K562 (cell line): Measurements from ENCODE around the gene ST6GALNAC6. TPM values are rescaled to one million over a fixed set of nuclear protein-coding genes. Genes with fewer than 3 reads are reported as not detected.
A peak's percentile ranks its signal among the peaks of the same experiment; 100 is the strongest.

Experiments
- NRF1 ChIP-seq, 2 experiments: fragments of 450-650 bp; IDR thresholded peaks in 1 of 2; conservative IDR thresholded peaks in 1 of 2; 2 replicates each; pipeline ENCODE4 v1.6.1; 2014; ENCODE audit warnings: mild to moderate bottlenecking in 2 of 2
- polyA plus RNA-seq, 8 experiments: library from polyadenylated mRNA; depleted of rRNA in 4 of 8; stranded (reverse) in 5 of 8; unstranded in 3 of 8; fragments of >200 nt; fragmentation: Nextera tagmentation in 2 of 8; fragmentation: Illumina TruSeq in 1 of 8; extraction: Ambion mirVana in 2 of 8; extraction: Trizol in 1 of 8; gene quantifications; 2 replicates each; pipeline versions ENCODE4 v1.2.1 to v1.2.3, GENCODE V29; 2011 to 2014; ENCODE audit warnings: inconsistent platforms in 1 of 8, missing spikeins in 1 of 8
- total RNA-seq, 7 experiments: library from RNA; depleted of rRNA in 6 of 7; stranded (reverse); fragments of >200 nt in 6 of 7; fragmentation: Illumina TruSeq in 2 of 7; extraction: Trizol in 2 of 7; gene quantifications; 2 replicates each; pipeline versions ENCODE4 v1.2.1 to v1.2.3, GENCODE V29; 2011 to 2021; ENCODE audit warnings: low replicate concordance in 1 of 7
- TF ChIP-seq, protein P1 (sequence below): sonication (generic); formaldehyde crosslinking; IDR thresholded peaks from 2 replicates; pipeline ENCODE4 v1.8.0; 2022; ENCODE audit warnings: mild to moderate bottlenecking, missing genetic modification reagents

ST6GALNAC6 gene
- total and polyA plus RNA-seq, 9 of the 15 experiments (the other 6 are each of a cell fraction or from before 2014, with no cell fraction given): 0.13 to 23.0 (median 14.5) TPM

DNA sequence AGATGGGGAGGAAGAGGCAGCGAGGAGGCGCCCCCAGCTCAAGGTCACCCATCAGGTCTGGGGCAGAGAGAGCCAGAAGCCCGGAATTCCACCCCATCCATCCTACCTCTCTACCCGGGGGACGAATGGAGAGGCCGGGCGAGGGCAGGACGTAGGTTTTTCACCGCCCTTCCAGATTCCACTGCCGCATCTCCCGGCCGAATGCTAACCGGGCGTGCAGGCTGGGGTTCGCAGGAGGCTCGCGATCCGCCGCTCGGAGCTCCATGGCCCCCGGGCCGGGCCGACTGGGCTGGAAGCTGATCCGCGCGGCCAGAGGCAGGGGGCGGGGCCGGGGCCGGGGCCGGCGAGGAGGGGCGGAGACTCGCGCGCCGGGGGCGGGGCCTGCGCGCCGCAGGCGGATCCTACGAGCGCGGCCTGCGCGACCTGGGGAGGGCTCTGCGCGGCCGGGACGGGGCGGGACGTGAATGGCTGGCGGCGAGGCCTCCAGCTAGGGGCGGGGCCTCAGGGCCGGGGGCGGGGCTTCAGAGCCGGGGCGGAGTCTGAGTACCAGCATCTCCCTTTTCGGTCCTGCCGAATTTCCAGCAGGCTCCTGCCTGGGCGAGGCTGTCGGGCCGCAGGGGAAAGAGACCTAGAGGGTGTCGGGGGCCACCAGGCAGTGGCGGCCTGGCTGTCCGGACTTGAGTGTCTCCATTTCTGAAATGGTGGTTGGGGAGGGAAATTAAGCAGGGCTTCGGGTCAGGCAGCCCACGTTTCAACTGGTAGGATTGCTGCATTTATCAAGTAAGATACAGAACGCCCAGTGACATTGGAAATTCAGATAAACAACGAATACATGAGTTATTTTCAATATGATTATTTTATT lies 17.5 kb upstream of the ST6GALNAC6 start, which contains the start of gene ST6GALNAC4 (continued):
- TF ChIP-seq, protein P1, sequence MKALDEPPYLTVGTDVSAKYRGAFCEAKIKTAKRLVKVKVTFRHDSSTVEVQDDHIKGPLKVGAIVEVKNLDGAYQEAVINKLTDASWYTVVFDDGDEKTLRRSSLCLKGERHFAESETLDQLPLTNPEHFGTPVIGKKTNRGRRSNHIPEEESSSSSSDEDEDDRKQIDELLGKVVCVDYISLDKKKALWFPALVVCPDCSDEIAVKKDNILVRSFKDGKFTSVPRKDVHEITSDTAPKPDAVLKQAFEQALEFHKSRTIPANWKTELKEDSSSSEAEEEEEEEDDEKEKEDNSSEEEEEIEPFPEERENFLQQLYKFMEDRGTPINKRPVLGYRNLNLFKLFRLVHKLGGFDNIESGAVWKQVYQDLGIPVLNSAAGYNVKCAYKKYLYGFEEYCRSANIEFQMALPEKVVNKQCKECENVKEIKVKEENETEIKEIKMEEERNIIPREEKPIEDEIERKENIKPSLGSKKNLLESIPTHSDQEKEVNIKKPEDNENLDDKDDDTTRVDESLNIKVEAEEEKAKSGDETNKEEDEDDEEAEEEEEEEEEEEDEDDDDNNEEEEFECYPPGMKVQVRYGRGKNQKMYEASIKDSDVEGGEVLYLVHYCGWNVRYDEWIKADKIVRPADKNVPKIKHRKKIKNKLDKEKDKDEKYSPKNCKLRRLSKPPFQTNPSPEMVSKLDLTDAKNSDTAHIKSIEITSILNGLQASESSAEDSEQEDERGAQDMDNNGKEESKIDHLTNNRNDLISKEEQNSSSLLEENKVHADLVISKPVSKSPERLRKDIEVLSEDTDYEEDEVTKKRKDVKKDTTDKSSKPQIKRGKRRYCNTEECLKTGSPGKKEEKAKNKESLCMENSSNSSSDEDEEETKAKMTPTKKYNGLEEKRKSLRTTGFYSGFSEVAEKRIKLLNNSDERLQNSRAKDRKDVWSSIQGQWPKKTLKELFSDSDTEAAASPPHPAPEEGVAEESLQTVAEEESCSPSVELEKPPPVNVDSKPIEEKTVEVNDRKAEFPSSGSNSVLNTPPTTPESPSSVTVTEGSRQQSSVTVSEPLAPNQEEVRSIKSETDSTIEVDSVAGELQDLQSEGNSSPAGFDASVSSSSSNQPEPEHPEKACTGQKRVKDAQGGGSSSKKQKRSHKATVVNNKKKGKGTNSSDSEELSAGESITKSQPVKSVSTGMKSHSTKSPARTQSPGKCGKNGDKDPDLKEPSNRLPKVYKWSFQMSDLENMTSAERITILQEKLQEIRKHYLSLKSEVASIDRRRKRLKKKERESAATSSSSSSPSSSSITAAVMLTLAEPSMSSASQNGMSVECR (CRISPR knock-in tag): peak; percentile 68; the same call in 1 of the 2 replicates
- TF ChIP-seq NRF1 (conservative IDR thresholded peaks at IDR 0.05 in 1 of 2, IDR thresholded peaks at IDR 0.05 in 1 of 2): peak; percentile 76 to 77; a peak in 3 of 4 replicates
- TF ChIP-seq, all 486 proteins: peak for 38
